ENCODE results near the gene MED16. TPM values are rescaled to one million over a fixed set of nuclear protein-coding genes. Genes with fewer than 3 reads are reported as not detected.

The MED16 gene
- total and polyA plus RNA-seq, 2 of the 4 experiments (the other 2 are of a cell fraction) = 8.1 to 40.2 TPM

- H4K8ac ChIP-seq (ENCODE audit: low read depth in 2 of 2, low read length in 2 of 2) = no peak within 1 kb of the TSS
- CTCF ChIA-PET = no interaction called here
- peaks cover 0 to 7% of the 10 kb centered on the region in 2 experiments; a peak in 1 of 4 replicates for H3K79me1 ChIP-seq (ENCODE audit: low read depth in 1 of 2, low read length in 2 of 2)
- no peaks in the 10 kb centered on the region for H4K20me1 ChIP-seq (ENCODE audit: insufficient read depth, low read length)
- no peak within 1 kb of the TSS for H2AK5ac ChIP-seq (ENCODE audit: low read depth, low read length)
- peak within 1 kb of the TSS; percentile 37 for H2AK9ac ChIP-seq (replicated peaks; ENCODE audit: low read depth, low read length, poor library complexity)
- H3K4me2 ChIP-seq (ENCODE audit: low read depth, low read length) = peak within 1 kb of the TSS; percentile 69
- 1% methylated on average over 30 of the region's 87 CpGs; no CpG with 5 or more reads in 1 of the 2 experiments for WGBS, 2 experiments (ENCODE audit: extremely low coverage in 2 of 2, insufficient read length in 1 of 2)
- no peaks in the 10 kb centered on the region for H3K9me3 ChIP-seq (ENCODE audit: control insufficient read depth, insufficient read depth, low read length)
- ATAC-seq (ENCODE audit: low read depth) (no peak), DNase-seq (peak; percentile 34)
- no peak within 1 kb of the TSS for H2BK120ac ChIP-seq (ENCODE audit: low read depth, low read length)
- no peak within 1 kb of the TSS for H3K18ac ChIP-seq (ENCODE audit: low read depth, low read length)
- no peak within 1 kb of the TSS for H2BK15ac ChIP-seq (ENCODE audit: low read depth, low read length)
- POLR2A ChIA-PET (ENCODE audit: unreplicated experiment) = no interaction called here
- H3K27ac ChIP-seq (ENCODE audit: insufficient read depth, low read length) = no peak within 1 kb of the TSS
- in situ Hi-C loops (cut with MboI; ENCODE audit: low sequenced_read_pairs) (no loop called here), dilution Hi-C loops (cut with HindIII; ENCODE audit: low sequenced_read_pairs, unreplicated experiment) (no loop called here), intact Hi-C loops (cut with micrococcal nuclease) (no loop called here)
- no peak within 1 kb of the TSS for H3K9ac ChIP-seq (ENCODE audit: low read depth, low read length)
- H3K4me3 ChIP-seq (ENCODE audit: insufficient read depth, low read depth, low read length) = peak within 1 kb of the TSS; percentile 4
- TF ChIP-seq RAD21 (IDR thresholded peaks at IDR 0.05; ENCODE audit: low read length) = peak; percentile 49
- TF ChIP-seq SMC3 (IDR thresholded peaks at IDR 0.05; ENCODE audit: low read depth, low read length) = peak; percentile 37
- peak; percentile 49 for TF ChIP-seq CTCF (conservative IDR thresholded peaks at IDR 0.05; ENCODE audit: low read depth, low read length)
- TF ChIP-seq USF2 (IDR thresholded peaks at IDR 0.05; ENCODE audit: low read depth, low read length) = no peak
- TF ChIP-seq MAZ (IDR thresholded peaks at IDR 0.05; ENCODE audit: borderline replicate concordance, low read depth, low read length) = no peak
- TF ChIP-seq BHLHE40 (IDR thresholded peaks at IDR 0.05; ENCODE audit: low read depth, low read length) = peak; percentile 63
- no peak within 1 kb of the TSS for H4K91ac ChIP-seq (ENCODE audit: insufficient read depth, low read depth, low read length)
- no peak within 1 kb of the TSS for H4K5ac ChIP-seq (ENCODE audit: low read depth, low read length)
- no TSS peak for BruUV-seq (replicated peaks)
- H3K36me3 ChIP-seq (ENCODE audit: control insufficient read depth, insufficient read depth, low read length) = no peaks in the 10 kb centered on the region
- H2BK20ac ChIP-seq (ENCODE audit: low read depth, low read length) = no peak within 1 kb of the TSS
- H3K14ac ChIP-seq (replicated peaks; ENCODE audit: low read depth, low read length) = no peak within 1 kb of the TSS
- no peaks in the 10 kb centered on the region for H3K9me1 ChIP-seq (ENCODE audit: insufficient read depth, low read length)
- H3K4ac ChIP-seq (ENCODE audit: low read depth, low read length) = no peak within 1 kb of the TSS
- peaks cover 8% of the 10 kb centered on the region for H3K4me1 ChIP-seq (ENCODE audit: control insufficient read depth, insufficient read depth, low read length)
- H3K23ac ChIP-seq (ENCODE audit: low read depth, low read length) = no peak within 1 kb of the TSS
- no peak within 1 kb of the TSS for H3K56ac ChIP-seq (ENCODE audit: extremely low read depth, insufficient read depth, low read length)
- H2BK5ac ChIP-seq (ENCODE audit: low read depth, low read length, poor library complexity, severe bottlenecking) = no peak within 1 kb of the TSS
- peaks cover 38% of the 10 kb centered on the region for H3K27me3 ChIP-seq (ENCODE audit: control insufficient read depth, insufficient read depth, low read length)
- peak within 1 kb of the TSS; percentile 79 for H2AFZ ChIP-seq (replicated peaks; ENCODE audit: low read length, poor library complexity)
Observed at GRCh38 chr19:917323-918151, 24.6 kb upstream of the MED16 start, which contains the start of gene KISS1R. Gene KISS1R, plus strand, starts transcription at chr19:917333. Its CDS starts 170 bp downstream, at chr19:917503.

Data from IMR-90 (cell line).